WERI-Rb-1 (cell line): ENCODE results near the gene PGLYRP1.

Experiments
- DNase-seq: peaks from one replicate; pipeline ENCODE4 v3.0.0-alpha.2; 2020
- H3K27ac ChIP-seq: fragments of 250-450 bp; sonication (Bioruptor Pico); 2 replicates; pipeline ENCODE4 v1.5.1; 2020; ENCODE audit warnings: mild to moderate bottlenecking, moderate library complexity
- H3K27me3 ChIP-seq: fragments of 250-450 bp; sonication (Bioruptor Pico); 2 replicates; pipeline ENCODE4 v1.5.1; 2021; ENCODE audit warnings: mild to moderate bottlenecking, low read depth, moderate library complexity; ENCODE audit not compliant: insufficient read depth, severe bottlenecking
- H3K36me3 ChIP-seq: fragments of 250-450 bp; sonication (Bioruptor Pico); 2 replicates; pipeline ENCODE4 v1.5.1; 2020; ENCODE audit warnings: mild to moderate bottlenecking, moderate library complexity
- H3K4me3 ChIP-seq: 2 replicates; pipeline ENCODE4 v1.5.1; 2011; ENCODE audit warnings: low read depth, mild to moderate bottlenecking, control low read depth, low read length
- H3K9me3 ChIP-seq: fragments of 250-450 bp; sonication (Bioruptor Pico); 2 replicates; pipeline ENCODE4 v1.5.1; 2021; ENCODE audit warnings: mild to moderate bottlenecking, moderate library complexity; ENCODE audit not compliant: severe bottlenecking
- TF ChIP-seq, protein P1 (sequence below): IDR thresholded peaks from 2 replicates; pipeline ENCODE4 v1.5.1; 2011; ENCODE audit warnings: low read depth, mild to moderate bottlenecking, control low read depth, inconsistent platforms, low read length

The PGLYRP1 gene

DNA sequence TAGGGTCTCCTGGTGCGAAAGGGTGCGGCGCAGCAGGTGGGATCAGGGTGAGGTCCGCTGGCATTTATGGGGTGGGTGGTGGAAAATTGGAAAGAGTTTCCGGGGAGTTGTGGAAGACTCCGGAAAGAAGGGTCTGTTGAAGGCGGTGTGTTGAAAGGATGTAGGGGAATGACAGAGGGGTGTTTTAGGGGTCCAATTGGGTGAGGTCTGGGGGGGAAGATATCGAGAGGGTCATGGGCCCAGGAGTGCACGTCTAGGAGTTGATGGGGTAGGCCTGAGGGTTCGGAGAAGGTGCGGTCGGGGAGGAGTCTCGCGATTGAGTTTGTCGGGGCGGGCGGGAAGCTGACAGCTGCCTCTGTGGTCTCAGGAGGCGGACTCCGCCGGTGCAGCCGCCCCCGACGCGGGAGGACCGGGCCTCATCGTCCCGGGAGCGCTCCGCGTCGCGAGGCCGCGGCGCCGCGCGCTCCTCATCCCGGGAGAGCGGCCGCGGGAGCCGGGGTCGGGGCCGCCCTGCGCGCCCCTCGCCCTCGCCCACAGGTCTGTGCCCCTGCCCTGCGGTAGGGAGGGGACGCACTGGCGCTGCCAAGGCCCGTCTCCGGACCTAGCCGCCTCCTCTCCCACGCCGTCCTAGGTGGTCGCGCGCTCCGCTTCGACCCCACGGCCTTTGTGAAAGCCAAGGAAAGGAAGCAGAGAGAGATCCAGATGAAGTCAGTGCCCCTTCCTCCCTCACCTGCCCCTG lies 7.0 kb downstream of the PGLYRP1 start:
- H3K27me3 ChIP-seq, result no peaks in the 10 kb centered on the region
- H3K27ac ChIP-seq, result no peak overlapping the region
- H3K9me3 ChIP-seq, result no peaks in the 10 kb centered on the region
- H3K36me3 ChIP-seq, result no peaks in the 10 kb centered on the region
- H3K4me3 ChIP-seq, result peak overlapping the region; percentile 52
- DNase-seq, result no peak
- TF ChIP-seq, protein P1, sequence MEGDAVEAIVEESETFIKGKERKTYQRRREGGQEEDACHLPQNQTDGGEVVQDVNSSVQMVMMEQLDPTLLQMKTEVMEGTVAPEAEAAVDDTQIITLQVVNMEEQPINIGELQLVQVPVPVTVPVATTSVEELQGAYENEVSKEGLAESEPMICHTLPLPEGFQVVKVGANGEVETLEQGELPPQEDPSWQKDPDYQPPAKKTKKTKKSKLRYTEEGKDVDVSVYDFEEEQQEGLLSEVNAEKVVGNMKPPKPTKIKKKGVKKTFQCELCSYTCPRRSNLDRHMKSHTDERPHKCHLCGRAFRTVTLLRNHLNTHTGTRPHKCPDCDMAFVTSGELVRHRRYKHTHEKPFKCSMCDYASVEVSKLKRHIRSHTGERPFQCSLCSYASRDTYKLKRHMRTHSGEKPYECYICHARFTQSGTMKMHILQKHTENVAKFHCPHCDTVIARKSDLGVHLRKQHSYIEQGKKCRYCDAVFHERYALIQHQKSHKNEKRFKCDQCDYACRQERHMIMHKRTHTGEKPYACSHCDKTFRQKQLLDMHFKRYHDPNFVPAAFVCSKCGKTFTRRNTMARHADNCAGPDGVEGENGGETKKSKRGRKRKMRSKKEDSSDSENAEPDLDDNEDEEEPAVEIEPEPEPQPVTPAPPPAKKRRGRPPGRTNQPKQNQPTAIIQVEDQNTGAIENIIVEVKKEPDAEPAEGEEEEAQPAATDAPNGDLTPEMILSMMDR, result no peak

DNA sequence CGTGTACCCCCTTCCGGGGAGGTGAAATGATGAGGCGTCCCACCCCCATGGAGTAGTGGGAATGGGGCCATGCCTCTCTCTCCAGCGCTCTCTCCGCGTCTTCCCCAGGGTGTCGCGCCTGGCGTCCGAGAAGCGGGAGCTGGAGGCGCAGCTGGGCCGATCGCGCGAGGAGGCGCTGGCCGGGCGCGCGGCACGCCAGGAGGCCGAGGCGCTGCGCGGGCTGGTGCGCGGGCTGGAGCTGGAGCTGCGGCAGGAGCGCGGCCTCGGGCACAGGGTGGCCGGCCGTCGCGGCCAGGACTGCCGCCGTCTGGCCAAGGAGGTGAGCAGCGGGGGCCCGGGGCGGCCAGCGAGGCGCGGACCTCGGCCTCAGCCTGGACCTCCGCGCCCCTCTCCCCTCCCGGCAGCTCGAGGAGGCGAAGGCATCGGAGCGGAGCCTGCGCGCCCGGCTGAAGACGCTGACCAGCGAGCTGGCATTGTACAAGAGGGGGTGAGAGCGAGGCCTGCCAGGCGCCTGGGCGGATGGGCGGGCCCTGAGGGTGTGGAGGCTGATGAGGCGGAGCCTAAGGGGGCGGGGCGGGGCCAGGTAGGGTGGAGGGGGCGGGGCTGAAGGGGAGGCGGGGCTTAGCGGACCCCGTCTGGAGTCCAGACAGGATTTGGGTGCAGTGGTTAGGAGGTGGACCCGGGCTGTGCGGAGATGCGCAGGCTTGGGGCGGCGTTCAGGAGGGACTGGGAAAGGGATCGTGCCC lies 7.7 kb downstream of the PGLYRP1 start:
- peak; percentile 75 for DNase-seq
- peak overlapping the region; percentile 28 for H3K4me3 ChIP-seq
- no peaks in the 10 kb centered on the region for H3K9me3 ChIP-seq
- no peaks in the 10 kb centered on the region for H3K36me3 ChIP-seq
- no peaks in the 10 kb centered on the region for H3K27me3 ChIP-seq
- TF ChIP-seq, protein P1, result 0 out of 2 replicates have a peak, but pooled peaks have one; percentile 17
- no peak overlapping the region for H3K27ac ChIP-seq

DNA sequence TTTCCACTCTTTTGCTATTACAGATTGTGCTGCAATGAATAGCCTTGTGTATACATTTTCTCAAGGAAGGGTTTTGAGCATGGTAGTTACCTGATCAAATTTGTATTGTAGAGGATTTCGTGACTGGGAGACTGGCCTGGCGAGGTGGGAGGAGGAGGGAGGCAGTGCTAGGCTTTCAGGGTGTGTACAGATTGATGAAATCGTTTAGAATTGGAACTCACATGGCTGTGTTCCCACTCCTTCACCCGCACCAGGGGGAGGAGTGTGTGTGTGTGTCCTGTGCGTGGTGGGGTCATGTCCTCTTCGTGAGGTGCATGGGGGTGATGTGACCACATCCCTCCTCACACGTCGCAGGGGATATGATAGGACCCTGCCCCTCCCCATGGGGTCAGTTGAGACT lies 8.3 kb downstream of the PGLYRP1 start:
- Histone ChIP-seq H3K27ac (no peak overlapping the region), H3K27me3 (no peaks in the 10 kb centered on the region), H3K4me3 (peak overlapping the region; percentile 24), H3K36me3 (no peaks in the 10 kb centered on the region), H3K9me3 (no peaks in the 10 kb centered on the region)
- TF ChIP-seq, protein P1, result no peak
- no peak for DNase-seq

DNA sequence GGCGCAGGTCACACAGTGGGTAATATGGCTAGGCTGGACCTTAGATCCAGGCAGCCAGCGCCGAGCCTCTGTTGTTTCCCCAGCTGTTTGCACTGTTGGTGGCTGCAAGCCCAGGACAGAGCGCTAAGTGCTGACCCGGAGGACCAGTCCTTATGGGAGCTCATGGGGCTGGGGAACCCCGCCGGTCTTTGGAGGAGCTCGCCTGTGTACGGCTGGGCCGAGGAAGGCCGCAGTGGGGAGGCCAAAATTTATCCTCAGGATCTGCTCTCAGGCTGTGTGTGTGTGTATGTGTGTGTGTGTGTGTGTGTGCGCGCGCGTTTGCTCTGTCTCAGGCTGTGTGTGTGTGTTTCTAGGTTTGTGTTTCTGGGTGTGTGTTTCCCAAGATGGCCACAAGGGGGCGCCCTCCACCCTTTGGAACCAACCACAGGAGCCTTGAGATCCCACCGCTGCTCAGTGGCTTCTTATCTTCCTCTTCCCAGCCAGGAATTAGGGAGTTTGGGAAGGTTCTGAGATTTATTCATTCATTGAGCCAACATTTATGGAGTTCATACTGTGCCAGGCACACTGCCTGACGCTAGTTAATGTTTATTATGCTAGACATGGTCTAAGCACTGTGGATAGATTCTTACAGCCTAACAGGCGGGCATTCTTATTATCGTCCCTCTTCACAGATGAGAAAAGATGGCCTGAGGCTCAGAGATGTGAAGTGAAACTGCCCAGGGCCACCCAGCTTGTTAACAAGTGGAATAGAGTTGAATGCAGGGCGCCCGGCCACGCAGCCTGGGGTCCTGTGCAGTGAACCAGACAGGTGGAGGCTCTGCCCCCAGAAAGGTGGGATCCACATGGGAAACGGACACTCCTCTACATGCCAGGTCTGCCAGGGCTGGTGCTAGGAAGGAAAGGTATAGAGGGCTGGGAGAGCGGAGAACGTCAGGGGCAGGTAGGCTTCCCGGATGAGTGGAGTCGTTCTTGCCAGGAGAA lies 13.0 kb downstream of the PGLYRP1 start:
- H3K27me3 ChIP-seq, result no peaks in the 10 kb centered on the region
- no peaks in the 10 kb centered on the region for H3K36me3 ChIP-seq
- no peak overlapping the region; the same call in 1 of the 2 replicates for H3K27ac ChIP-seq
- TF ChIP-seq, protein P1, result peak; percentile 69
- H3K9me3 ChIP-seq, result no peaks in the 10 kb centered on the region
- peak; percentile 79 for DNase-seq
- H3K4me3 ChIP-seq, result no peak overlapping the region

DNA sequence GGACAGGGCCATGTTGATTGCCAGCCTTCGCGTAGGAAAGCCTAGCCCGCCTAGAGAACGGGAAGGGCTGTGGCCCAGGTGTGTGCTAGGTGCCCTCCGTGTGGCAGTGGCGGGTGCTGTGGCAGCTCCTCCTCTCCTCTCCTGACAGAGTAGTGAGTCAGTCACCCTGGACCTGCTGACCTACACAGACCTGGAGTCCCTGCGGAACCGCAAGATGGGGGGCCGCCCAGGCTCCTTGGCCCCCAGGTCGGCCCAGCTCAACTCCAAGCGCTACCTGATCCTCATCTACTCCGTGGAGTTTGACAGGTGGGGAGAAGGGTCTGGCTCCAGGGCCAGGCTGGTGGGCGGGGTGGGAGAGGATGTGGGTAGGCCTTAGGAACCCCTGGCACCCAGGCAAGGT lies 16.4 kb downstream of the PGLYRP1 start:
- Histone ChIP-seq H3K4me3 (no peak overlapping the region), H3K9me3 (no peaks in the 10 kb centered on the region), H3K27ac (no peak overlapping the region), H3K36me3 (no peaks in the 10 kb centered on the region; the same call in 1 of the 2 replicates), H3K27me3 (no peaks in the 10 kb centered on the region)
- no peak for DNase-seq
- TF ChIP-seq, protein P1, result no peak
